Measurements from ENCODE around the gene KLHL25.

DNA sequence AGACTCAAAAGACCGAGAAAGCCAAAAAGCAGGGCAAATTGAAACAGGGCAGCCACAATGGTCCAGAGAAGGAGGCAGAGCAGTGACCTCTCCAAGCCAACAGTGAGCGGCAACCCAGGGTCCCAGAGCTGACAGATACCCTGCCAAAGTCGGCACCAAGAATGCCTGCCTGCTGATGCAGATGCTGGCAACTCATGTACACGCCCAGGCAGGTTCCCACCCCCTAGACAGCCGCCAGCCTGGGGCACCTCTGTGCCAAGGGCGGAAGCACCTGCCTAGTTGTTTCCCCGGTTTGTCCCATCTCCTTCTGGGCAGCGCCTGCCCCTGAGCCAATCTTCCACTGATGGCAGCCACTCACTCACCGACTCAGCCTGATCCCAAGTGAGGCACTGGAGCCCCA, 22.1 kb downstream of the KLHL25 start:
- TF ChIP-seq ZNF384 (IDR thresholded peaks at IDR 0.05) (no peak), BHLHE40 (IDR thresholded peaks at IDR 0.05; ENCODE audit: borderline replicate concordance) (no peak), L3MBTL2 (conservative IDR thresholded peaks at IDR 0.05) (no peak), SP1 (IDR thresholded peaks at IDR 0.05) (no peak), ELF4 (IDR thresholded peaks at IDR 0.05) (no peak), FOXM1 (IDR thresholded peaks at IDR 0.05; ENCODE audit: borderline replicate concordance) (no peak), HDGF (IDR thresholded peaks at IDR 0.05; ENCODE audit: borderline replicate concordance) (no peak), TARDBP (IDR thresholded peaks at IDR 0.05) (no peak)
- TF ChIP-seq, protein P1, sequence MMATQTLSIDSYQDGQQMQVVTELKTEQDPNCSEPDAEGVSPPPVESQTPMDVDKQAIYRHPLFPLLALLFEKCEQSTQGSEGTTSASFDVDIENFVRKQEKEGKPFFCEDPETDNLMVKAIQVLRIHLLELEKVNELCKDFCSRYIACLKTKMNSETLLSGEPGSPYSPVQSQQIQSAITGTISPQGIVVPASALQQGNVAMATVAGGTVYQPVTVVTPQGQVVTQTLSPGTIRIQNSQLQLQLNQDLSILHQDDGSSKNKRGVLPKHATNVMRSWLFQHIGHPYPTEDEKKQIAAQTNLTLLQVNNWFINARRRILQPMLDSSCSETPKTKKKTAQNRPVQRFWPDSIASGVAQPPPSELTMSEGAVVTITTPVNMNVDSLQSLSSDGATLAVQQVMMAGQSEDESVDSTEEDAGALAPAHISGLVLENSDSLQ (IDR thresholded peaks at IDR 0.05), result no peak

Data from HEK293T (cell line).